GM12891 (cell line): ENCODE results near the gene MMP1.

Experiments used
- PAX5 ChIP-seq: IDR thresholded peaks from 2 replicates; pipeline ENCODE4 v1.6.1; 2011; ENCODE audit warnings: low read length, moderate library complexity, mild to moderate bottlenecking; ENCODE audit not compliant: insufficient read depth, severe bottlenecking
- POLR2A ChIP-seq: IDR thresholded peaks from 2 replicates; pipeline ENCODE4 v1.6.1; 2011; ENCODE audit warnings: low read depth, low read length, control low read depth
- POLR2AphosphoS5 ChIP-seq: IDR thresholded peaks from 2 replicates; pipeline ENCODE4 v1.6.1; 2011; ENCODE audit warnings: low read depth, low read length, control low read depth
- TAF1 ChIP-seq: IDR thresholded peaks from 2 replicates; pipeline ENCODE4 v1.6.1; 2011; ENCODE audit warnings: low read depth, low read length, control low read depth

- no peak for TF ChIP-seq TAF1
- TF ChIP-seq POLR2A = no peak
- no peak for TF ChIP-seq POLR2AphosphoS5
- TF ChIP-seq PAX5 = no peak
These were observed 45.0 kb upstream of the MMP1 start for GRCh38 chr11:102842930-102843329.
